Ishikawa (cell line): ENCODE results near the gene CBX3.

Source experiments
- CEBPB ChIP-seq: IDR thresholded peaks from 2 replicates; pipeline ENCODE4 v1.6.1; 2012
- EGR1 ChIP-seq: IDR thresholded peaks from 2 replicates; pipeline ENCODE4 v1.6.1; 2012
- EP300 ChIP-seq: IDR thresholded peaks from 2 replicates; pipeline ENCODE4 v1.6.1; 2012; ENCODE audit warnings: borderline replicate concordance
- FOXM1 ChIP-seq: IDR thresholded peaks from 2 replicates; pipeline ENCODE4 v1.6.1; 2012; ENCODE audit warnings: low read depth, borderline replicate concordance
- MAX ChIP-seq: IDR thresholded peaks from 2 replicates; pipeline ENCODE4 v1.6.1; 2012
- NFIC ChIP-seq: IDR thresholded peaks from 2 replicates; pipeline ENCODE4 v1.6.1; 2012
- RAD21 ChIP-seq: IDR thresholded peaks from 2 replicates; pipeline ENCODE4 v1.6.1; 2012; ENCODE audit warnings: low read depth
- REST ChIP-seq: IDR thresholded peaks from 2 replicates; pipeline ENCODE4 v1.6.1; 2012; ENCODE audit warnings: low read depth, mild to moderate bottlenecking
- TAF1 ChIP-seq: IDR thresholded peaks from 2 replicates; pipeline ENCODE4 v1.6.1; 2012; ENCODE audit warnings: low read depth, mild to moderate bottlenecking
- TCF12 ChIP-seq: IDR thresholded peaks from 2 replicates; pipeline ENCODE4 v1.6.1; 2012; ENCODE audit warnings: low read depth
- YY1 ChIP-seq: IDR thresholded peaks from 2 replicates; pipeline ENCODE4 v1.6.1; 2012; ENCODE audit warnings: low read depth

DNA sequence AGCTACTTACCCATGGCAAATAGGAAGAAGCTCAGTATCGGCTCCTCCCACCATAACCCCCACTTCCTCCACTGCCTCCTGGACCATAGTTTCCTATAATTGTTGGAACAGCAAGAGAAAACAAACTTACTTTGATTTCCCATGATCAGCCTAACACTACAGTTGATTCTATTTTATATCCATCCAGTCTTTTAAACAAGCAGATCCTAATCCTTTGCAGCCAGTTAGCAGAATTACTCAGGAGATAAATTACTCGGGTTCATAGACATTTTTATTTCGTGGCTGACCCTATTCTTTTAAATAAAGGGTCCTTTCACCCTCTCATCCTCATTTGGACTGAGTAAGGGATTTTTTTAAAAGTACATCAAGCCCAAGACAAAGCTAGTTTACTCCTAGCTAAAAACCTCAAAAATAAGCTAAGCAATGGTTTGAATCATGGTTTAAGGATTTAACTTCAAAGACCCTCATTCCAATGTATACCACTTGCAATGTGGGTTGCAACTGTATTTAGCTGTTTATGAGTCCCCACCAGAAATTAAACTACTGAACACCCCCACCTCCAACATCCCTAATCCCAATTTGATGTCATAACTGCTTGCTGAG is 9.0 kb upstream of the CBX3 start:
- no peak for TF ChIP-seq REST
- no peak for TF ChIP-seq YY1
- no peak for TF ChIP-seq EP300
- TF ChIP-seq CEBPB, result no peak
- TF ChIP-seq MAX, result no peak
- TF ChIP-seq RAD21, result no peak
- TF ChIP-seq TCF12, result no peak
- no peak for TF ChIP-seq FOXM1
- no peak for TF ChIP-seq TAF1
- no peak for TF ChIP-seq NFIC
- TF ChIP-seq EGR1, result no peak
